ENCODE results near the gene FSTL5.

GRCh38 chr4:161813889-161814288, 349.9 kb downstream of the FSTL5 start:
- TF ChIP-seq ZNF253 (CRISPR knock-in tag; conservative IDR thresholded peaks at IDR 0.05), result no peak
- no peak for TF ChIP-seq TCF7L2 (IDR thresholded peaks at IDR 0.05; ENCODE audit: low read depth, low read length)
- no peak for TF ChIP-seq EZH2 (IDR thresholded peaks at IDR 0.05; ENCODE audit: borderline replicate concordance, low read depth, low read length)
- TF ChIP-seq, protein P1, sequence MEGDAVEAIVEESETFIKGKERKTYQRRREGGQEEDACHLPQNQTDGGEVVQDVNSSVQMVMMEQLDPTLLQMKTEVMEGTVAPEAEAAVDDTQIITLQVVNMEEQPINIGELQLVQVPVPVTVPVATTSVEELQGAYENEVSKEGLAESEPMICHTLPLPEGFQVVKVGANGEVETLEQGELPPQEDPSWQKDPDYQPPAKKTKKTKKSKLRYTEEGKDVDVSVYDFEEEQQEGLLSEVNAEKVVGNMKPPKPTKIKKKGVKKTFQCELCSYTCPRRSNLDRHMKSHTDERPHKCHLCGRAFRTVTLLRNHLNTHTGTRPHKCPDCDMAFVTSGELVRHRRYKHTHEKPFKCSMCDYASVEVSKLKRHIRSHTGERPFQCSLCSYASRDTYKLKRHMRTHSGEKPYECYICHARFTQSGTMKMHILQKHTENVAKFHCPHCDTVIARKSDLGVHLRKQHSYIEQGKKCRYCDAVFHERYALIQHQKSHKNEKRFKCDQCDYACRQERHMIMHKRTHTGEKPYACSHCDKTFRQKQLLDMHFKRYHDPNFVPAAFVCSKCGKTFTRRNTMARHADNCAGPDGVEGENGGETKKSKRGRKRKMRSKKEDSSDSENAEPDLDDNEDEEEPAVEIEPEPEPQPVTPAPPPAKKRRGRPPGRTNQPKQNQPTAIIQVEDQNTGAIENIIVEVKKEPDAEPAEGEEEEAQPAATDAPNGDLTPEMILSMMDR (IDR thresholded peaks at IDR 0.05 in 2 of 3, conservative IDR thresholded peaks at IDR 0.05 in 1 of 3; ENCODE audit: insufficient read depth in 2 of 3, low read depth in 1 of 3, low read length in 3 of 3), result no peak
- no peak for TF ChIP-seq ELF4 (CRISPR knock-in tag; IDR thresholded peaks at IDR 0.05)
- TF ChIP-seq POLR2A (conservative IDR thresholded peaks at IDR 0.05), result no peak
- TF ChIP-seq TAF15 (IDR thresholded peaks at IDR 0.05; ENCODE audit: low read depth, low read length), result no peak
- no peak for TF ChIP-seq POLR2G (IDR thresholded peaks at IDR 0.05; ENCODE audit: low read depth, low read length)
- no peak for TF ChIP-seq PTTG1 (tag; IDR thresholded peaks at IDR 0.05; ENCODE audit: low read depth)
- no peak for TF ChIP-seq ATF7 (IDR thresholded peaks at IDR 0.05)
- TF ChIP-seq, protein P2, sequence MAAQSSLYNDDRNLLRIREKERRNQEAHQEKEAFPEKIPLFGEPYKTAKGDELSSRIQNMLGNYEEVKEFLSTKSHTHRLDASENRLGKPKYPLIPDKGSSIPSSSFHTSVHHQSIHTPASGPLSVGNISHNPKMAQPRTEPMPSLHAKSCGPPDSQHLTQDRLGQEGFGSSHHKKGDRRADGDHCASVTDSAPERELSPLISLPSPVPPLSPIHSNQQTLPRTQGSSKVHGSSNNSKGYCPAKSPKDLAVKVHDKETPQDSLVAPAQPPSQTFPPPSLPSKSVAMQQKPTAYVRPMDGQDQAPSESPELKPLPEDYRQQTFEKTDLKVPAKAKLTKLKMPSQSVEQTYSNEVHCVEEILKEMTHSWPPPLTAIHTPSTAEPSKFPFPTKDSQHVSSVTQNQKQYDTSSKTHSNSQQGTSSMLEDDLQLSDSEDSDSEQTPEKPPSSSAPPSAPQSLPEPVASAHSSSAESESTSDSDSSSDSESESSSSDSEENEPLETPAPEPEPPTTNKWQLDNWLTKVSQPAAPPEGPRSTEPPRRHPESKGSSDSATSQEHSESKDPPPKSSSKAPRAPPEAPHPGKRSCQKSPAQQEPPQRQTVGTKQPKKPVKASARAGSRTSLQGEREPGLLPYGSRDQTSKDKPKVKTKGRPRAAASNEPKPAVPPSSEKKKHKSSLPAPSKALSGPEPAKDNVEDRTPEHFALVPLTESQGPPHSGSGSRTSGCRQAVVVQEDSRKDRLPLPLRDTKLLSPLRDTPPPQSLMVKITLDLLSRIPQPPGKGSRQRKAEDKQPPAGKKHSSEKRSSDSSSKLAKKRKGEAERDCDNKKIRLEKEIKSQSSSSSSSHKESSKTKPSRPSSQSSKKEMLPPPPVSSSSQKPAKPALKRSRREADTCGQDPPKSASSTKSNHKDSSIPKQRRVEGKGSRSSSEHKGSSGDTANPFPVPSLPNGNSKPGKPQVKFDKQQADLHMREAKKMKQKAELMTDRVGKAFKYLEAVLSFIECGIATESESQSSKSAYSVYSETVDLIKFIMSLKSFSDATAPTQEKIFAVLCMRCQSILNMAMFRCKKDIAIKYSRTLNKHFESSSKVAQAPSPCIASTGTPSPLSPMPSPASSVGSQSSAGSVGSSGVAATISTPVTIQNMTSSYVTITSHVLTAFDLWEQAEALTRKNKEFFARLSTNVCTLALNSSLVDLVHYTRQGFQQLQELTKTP (IDR thresholded peaks at IDR 0.05; ENCODE audit: low read depth in 1 of 2, partially characterized antibody in 2 of 2), result no peak
